ENCODE data around the gene TBX10.

DNA sequence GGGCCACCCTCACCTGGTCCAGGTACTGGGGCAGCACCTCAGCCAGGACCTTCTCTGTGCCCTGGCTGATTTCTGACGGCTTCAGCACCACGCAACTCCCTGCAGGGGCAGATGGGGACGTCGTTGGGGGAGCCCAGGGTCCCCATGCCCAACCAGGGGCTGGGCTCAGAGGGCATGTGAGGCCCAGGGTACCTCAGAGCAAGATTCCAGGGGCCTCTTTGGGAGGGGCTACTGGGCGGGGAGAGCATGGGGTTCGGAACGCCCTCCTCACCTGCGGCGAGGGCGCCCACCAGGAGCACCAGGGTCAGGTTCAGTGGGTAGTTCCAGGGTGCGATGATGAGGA lies 26.7 kb upstream of the TBX10 start:
- TF ChIP-seq CTCF (IDR thresholded peaks at IDR 0.05) (no peak), POLR2AphosphoS5 (IDR thresholded peaks at IDR 0.05) (no peak), POLR2A (IDR thresholded peaks at IDR 0.05) (no peak)
